GM19240 (cell line): ENCODE data around the gene ABCA9.
"Not testable (repeated sequence)": the region's sequence is repeated elsewhere in the genome, so short reads cannot be mapped to it uniquely, and the experiment has no call there.

ENCODE experiments used
- DNase-seq: peaks from one replicate; pipeline ENCODE4 v3.0.0; 2011; ENCODE audit warnings: low spot score; ENCODE audit not compliant: insufficient read length

The ABCA9 gene

GRCh38 chr17:69044371-69044770, 16.4 kb downstream of the ABCA9 start:
- DNase-seq: no peak

GRCh38 chr17:69043098-69043734, 17.5 kb downstream of the ABCA9 start:
- no peak for DNase-seq

GRCh38 chr17:69042308-69042707, 18.4 kb downstream of the ABCA9 start:
- DNase-seq: no peak

GRCh38 chr17:69031839-69032238, 28.9 kb downstream of the ABCA9 start:
- no peak for DNase-seq

- DNase-seq: no peak
These were observed 30.6 kb downstream of the ABCA9 start for GRCh38 chr17:69030169-69030568.

- DNase-seq: no peak
These were observed 42.0 kb downstream of the ABCA9 start for GRCh38 chr17:69018687-69019086.

GRCh38 chr17:69018022-69018615, 42.6 kb downstream of the ABCA9 start:
- DNase-seq: no peak

GRCh38 chr17:69015631-69016030, 45.1 kb downstream of the ABCA9 start:
- DNase-seq: no peak

- no peak for DNase-seq
These were observed 47.6 kb downstream of the ABCA9 start for GRCh38 chr17:69012895-69013805.

GRCh38 chr17:69009930-69010329, 50.8 kb downstream of the ABCA9 start:
- DNase-seq: no peak

- DNase-seq: not testable (repeated sequence)
These were observed 56.0 kb downstream of the ABCA9 start for GRCh38 chr17:69004759-69005158.

- DNase-seq: not testable (repeated sequence)
These were observed 61.0 kb downstream of the ABCA9 start for GRCh38 chr17:68999743-69000142.

- no peak for DNase-seq
These were observed 67.6 kb downstream of the ABCA9 start for GRCh38 chr17:68993112-68993511.

GRCh38 chr17:68987966-68988365, 72.8 kb downstream of the ABCA9 start:
- DNase-seq: no peak

GRCh38 chr17:68981288-68981687, 79.4 kb downstream of the ABCA9 start:
- no peak for DNase-seq

- DNase-seq: no peak
These were observed 87.5 kb downstream of the ABCA9 start for GRCh38 chr17:68973098-68973846.

- no peak for DNase-seq
These were observed 88.5 kb downstream of the ABCA9 start for GRCh38 chr17:68972119-68972704.

- DNase-seq: no peak
These were observed 91.6 kb downstream of the ABCA9 start for GRCh38 chr17:68969101-68969500.

- DNase-seq: no peak
These were observed 96.8 kb downstream of the ABCA9 start for GRCh38 chr17:68963958-68964357.

- DNase-seq: no peak
These were observed 99.4 kb downstream of the ABCA9 start for GRCh38 chr17:68961214-68961882.

GRCh38 chr17:68959117-68959516, 101.6 kb downstream of the ABCA9 start:
- DNase-seq: not testable (repeated sequence)
